NCI-H1048 (cell line): ENCODE data around the gene MRPL20.
"Not testable (repeated sequence)": the region's sequence is repeated elsewhere in the genome, so short reads cannot be mapped to it uniquely, and the experiment has no call there.

Source experiments
- DNase-seq: peaks from one replicate; lab custom pipeline; 2025; lab: John Stamatoyannopoulos, UW

Gene MRPL20

GRCh38 chr1:1406101-1406820 is 832 bp downstream of the MRPL20 start:
- no peak for DNase-seq

GRCh38 chr1:1403653-1404052 is 3.4 kb downstream of the MRPL20 start:
- no peak for DNase-seq

GRCh38 chr1:1402901-1403392 is 4.1 kb downstream of the MRPL20 start:
- DNase-seq: not testable (repeated sequence)

GRCh38 chr1:1402072-1402900 is 4.8 kb downstream of the MRPL20 start:
- DNase-seq: peak; percentile 13

- no peak for DNase-seq
These were observed 5.6 kb downstream of the MRPL20 start for GRCh38 chr1:1401457-1402010.

- no peak for DNase-seq
These were observed 6.3 kb downstream of the MRPL20 start for GRCh38 chr1:1400576-1401456.

DNA sequence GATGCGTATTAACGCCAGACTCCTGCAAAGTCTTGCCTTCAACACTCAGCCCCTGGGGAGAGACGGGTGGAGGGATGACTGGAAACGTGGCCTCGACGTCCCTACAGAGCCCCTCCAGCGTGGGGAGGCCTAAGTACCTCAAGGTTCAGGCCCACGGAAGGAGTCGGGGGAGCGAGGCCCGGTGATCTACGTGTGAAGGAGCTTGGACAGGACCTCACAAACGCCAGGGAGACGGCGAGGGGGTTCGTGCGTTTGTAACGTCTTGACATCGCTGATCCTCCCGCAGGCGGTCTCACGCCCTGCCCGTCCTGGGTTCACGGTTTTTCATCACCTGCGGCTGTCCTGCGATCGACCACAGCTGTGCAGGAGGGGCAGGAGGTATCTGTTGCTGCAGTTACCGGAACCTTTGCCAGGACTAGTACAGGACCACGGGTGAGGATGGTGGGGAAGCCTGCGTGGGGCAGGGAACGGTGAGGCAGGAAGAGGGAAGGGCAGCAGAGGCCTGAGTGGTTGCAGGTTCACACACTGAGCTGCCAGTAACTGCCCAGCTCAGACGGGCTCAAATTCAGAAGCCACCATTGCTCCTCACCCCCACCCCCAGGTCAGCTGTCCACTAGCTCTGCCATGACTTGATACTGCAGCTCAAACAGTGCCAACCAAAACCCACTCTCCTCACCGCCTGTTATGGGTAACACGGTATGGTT is 7.1 kb downstream of the MRPL20 start:
- no peak for DNase-seq

GRCh38 chr1:1399187-1399871 is 7.8 kb downstream of the MRPL20 start, which contains the start of gene CCNL2:
CCNL2 (minus strand) TSS chr1:1399335; CDS start chr1:1399306, 29 bp downstream.
- peak; percentile 92 for DNase-seq

GRCh38 chr1:1398677-1399186 is 8.4 kb downstream of the MRPL20 start:
- DNase-seq: no peak

GRCh38 chr1:1397839-1398523 is 9.1 kb downstream of the MRPL20 start:
- DNase-seq: no peak

DNA sequence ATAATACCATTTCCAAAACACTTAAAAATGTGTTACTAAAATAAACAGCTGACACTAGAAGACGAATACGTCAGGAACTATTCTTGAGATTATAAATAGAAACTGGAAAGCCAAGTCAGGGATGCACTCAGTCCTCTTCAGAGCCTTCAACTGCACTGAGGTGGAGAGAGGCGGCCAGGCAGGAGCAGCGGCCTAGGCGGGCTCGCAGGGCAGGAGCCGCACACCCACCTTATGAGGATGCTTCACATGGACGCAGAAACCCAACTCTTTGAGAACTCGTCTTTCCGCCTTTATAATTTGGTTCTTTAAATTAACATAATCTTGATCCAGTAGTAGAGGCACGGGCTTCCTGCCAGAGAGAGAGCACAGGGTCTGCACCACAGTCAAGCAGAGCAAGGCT is 11.9 kb downstream of the MRPL20 start:
- no peak for DNase-seq

GRCh38 chr1:1394116-1394515 is 13.0 kb downstream of the MRPL20 start:
- DNase-seq: no peak

GRCh38 chr1:1393428-1393827 is 13.7 kb downstream of the MRPL20 start:
- DNase-seq: no peak

GRCh38 chr1:1393014-1393413 is 14.1 kb downstream of the MRPL20 start:
- DNase-seq: no peak

DNA sequence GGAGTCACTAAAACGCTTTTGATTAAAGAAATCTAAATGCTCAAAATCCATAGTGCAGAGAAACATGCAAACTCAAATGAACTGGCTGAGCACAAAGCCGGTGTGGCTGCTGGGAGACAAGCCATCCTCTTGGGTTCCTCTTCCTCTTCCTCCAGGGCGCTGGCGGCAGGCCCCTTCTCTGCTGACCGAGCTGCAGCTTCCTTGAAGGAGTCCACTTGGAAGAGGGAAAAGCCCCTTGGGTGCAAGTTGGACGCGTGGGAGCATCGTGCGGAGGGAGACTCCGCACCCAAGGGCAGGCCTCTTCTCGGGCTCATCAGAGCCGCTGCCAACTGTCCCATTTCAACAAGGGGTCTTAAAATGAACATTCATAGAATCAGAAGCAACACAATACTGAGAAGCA is 15.9 kb downstream of the MRPL20 start:
- no peak for DNase-seq

GRCh38 chr1:1390675-1391074 is 16.4 kb downstream of the MRPL20 start:
- no peak for DNase-seq

DNA sequence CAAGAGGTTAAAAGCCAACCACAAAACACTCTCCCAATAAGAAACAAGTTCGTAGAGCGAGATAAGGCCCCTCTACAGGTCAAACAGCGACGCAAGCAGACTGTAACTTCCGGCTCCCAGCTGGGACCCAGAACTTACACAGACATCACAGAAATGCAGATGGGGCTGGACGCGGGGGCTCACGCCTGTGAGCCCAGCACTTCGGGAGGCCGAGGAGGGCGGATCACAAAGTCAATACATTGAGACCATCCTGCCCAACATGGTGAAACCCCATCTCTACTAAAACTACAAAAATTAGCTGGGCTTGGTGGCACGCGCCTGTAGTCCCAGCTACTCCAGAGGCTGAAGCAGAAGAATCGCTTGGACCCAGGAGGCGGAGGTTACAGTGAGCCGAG is 19.0 kb downstream of the MRPL20 start:
- DNase-seq: no peak

GRCh38 chr1:1387098-1388077 is 19.7 kb downstream of the MRPL20 start:
- no peak for DNase-seq

DNA sequence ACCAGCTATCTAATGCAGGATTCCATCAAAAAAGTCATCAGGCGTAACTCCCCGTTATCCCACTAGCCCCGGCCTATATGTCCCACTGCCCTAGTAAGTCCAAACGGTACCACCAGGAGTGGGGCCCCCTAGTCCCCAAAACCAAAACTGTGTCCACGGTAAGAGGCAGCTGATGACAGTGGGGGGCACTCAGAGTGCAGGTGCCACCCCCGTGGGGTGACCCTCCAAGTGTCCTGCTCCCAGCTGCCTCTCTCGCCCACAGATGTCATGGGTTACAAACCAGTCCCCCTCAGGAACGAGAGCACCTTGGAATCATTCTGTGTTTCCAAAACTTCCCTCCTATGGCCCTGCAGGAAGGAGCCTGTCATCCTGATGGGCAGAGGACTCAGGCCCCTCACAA is 21.2 kb downstream of the MRPL20 start:
- DNase-seq: no peak
